ENCODE measurements around the gene MOB3A. TPM values are rescaled to one million over a fixed set of nuclear protein-coding genes. Genes with fewer than 3 reads are reported as not detected.

Gene MOB3A
- total RNA-seq, 6 donors from 2014 or later: 35.4 to 107 (median 60.7) TPM

- DNase-seq (peak in 1 of 2 donors; percentile 80), ATAC-seq (ENCODE audit: low FRiP score in 2 of 2) (no peak)
- Histone ChIP-seq H3K4me3 (no peak overlapping the region), H3K4me1 (no peaks in the 10 kb centered on the region), H3K27ac (no peak overlapping the region), H3K36me3 (peaks cover 28 to 94% (median 88%) of the 10 kb centered on the region in 4 donors), H3K27me3 (no peaks in the 10 kb centered on the region), H3K9me3 (no peaks in the 10 kb centered on the region)
- TF ChIP-seq EP300 (IDR thresholded peaks at IDR 0.05) (no peak), POLR2AphosphoS5 (IDR thresholded peaks at IDR 0.05) (no peak), CTCF (IDR thresholded peaks at IDR 0.05) (no peak), POLR2A (IDR thresholded peaks at IDR 0.05) (no peak)
- WGBS, 2 donors: 89 to 94% methylated on average over 14 to 22 of the region's 25 CpGs
These were observed 27.7 kb upstream of the MOB3A start for GRCh38 chr19:2123682-2124387.

GRCh38 chr19:2122982-2123381 lies 26.9 kb upstream of the MOB3A start:
- ATAC-seq (ENCODE audit: low FRiP score in 2 of 2): no peak
- H3K36me3 ChIP-seq: peaks cover 34 to 100% (median 93%) of the 10 kb centered on the region in 4 donors
- H3K27me3 ChIP-seq: no peaks in the 10 kb centered on the region
- WGBS, 2 donors: 82 to 95% methylated on average over 4 to 8 of the region's 10 CpGs
- H3K27ac ChIP-seq: no peak overlapping the region
- no peak for DNase-seq
- H3K9me3 ChIP-seq: no peaks in the 10 kb centered on the region
- TF ChIP-seq EP300 (IDR thresholded peaks at IDR 0.05): no peak
- no peak for TF ChIP-seq POLR2AphosphoS5 (IDR thresholded peaks at IDR 0.05)
- H3K4me3 ChIP-seq: no peak overlapping the region
- H3K4me1 ChIP-seq: no peaks in the 10 kb centered on the region

- Histone ChIP-seq H3K27me3 (no peaks in the 10 kb centered on the region), H3K9me3 (no peaks in the 10 kb centered on the region), H3K4me1 (no peaks in the 10 kb centered on the region), H3K4me3 (no peak overlapping the region), H3K27ac (no peak overlapping the region), H3K36me3 (peaks cover 41 to 100% (median 95%) of the 10 kb centered on the region in 4 donors)
- 93 to 96% methylated on average over 12 to 15 of the region's 15 CpGs for WGBS, 2 donors
- ATAC-seq (ENCODE audit: low FRiP score in 2 of 2) (no peak), DNase-seq (no peak)
- TF ChIP-seq POLR2A (IDR thresholded peaks at IDR 0.05): no peak
- TF ChIP-seq CTCF (IDR thresholded peaks at IDR 0.05): no peak
- no peak for TF ChIP-seq EP300 (IDR thresholded peaks at IDR 0.05)
- TF ChIP-seq POLR2AphosphoS5 (IDR thresholded peaks at IDR 0.05): no peak
These were observed 26.1 kb upstream of the MOB3A start for GRCh38 chr19:2122251-2122650.

GRCh38 chr19:2121416-2122051 lies 25.4 kb upstream of the MOB3A start:
- H3K4me1 ChIP-seq: no peaks in the 10 kb centered on the region
- H3K36me3 ChIP-seq: peaks cover 44 to 100% (median 96%) of the 10 kb centered on the region in 4 donors
- no peak for TF ChIP-seq POLR2A (IDR thresholded peaks at IDR 0.05)
- TF ChIP-seq EP300 (IDR thresholded peaks at IDR 0.05): no peak
- no peak for TF ChIP-seq POLR2AphosphoS5 (IDR thresholded peaks at IDR 0.05)
- TF ChIP-seq CTCF (IDR thresholded peaks at IDR 0.05): no peak
- peak in 1 of 2 donors; percentile 80 for DNase-seq
- no peaks in the 10 kb centered on the region for H3K27me3 ChIP-seq
- no peak overlapping the region for H3K4me3 ChIP-seq
- no peak for ATAC-seq (ENCODE audit: low FRiP score in 2 of 2)
- 93 to 100% methylated on average over 3 to 25 of the region's 27 CpGs for WGBS, 2 donors
- H3K27ac ChIP-seq: no peak overlapping the region
- no peaks in the 10 kb centered on the region for H3K9me3 ChIP-seq

GRCh38 chr19:2120821-2121220 lies 24.7 kb upstream of the MOB3A start:
- ATAC-seq (ENCODE audit: low FRiP score in 2 of 2) (no peak), DNase-seq (no peak)
- H3K9me3 ChIP-seq: no peaks in the 10 kb centered on the region
- H3K4me3 ChIP-seq: no peak overlapping the region
- H3K4me1 ChIP-seq: no peaks in the 10 kb centered on the region
- H3K36me3 ChIP-seq: peaks cover 50 to 100% (median 97%) of the 10 kb centered on the region in 4 donors
- no peaks in the 10 kb centered on the region for H3K27me3 ChIP-seq
- H3K27ac ChIP-seq: no peak overlapping the region
- 94 to 100% methylated on average over 11 to 26 of the region's 26 CpGs for WGBS, 2 donors
- TF ChIP-seq CTCF (IDR thresholded peaks at IDR 0.05): no peak
- TF ChIP-seq EP300 (IDR thresholded peaks at IDR 0.05): no peak
- no peak for TF ChIP-seq POLR2AphosphoS5 (IDR thresholded peaks at IDR 0.05)
- no peak for TF ChIP-seq POLR2A (IDR thresholded peaks at IDR 0.05)

All from upper lobe of left lung (tissue), 6 donors.